GM21619 (cell line): ENCODE measurements around the gene MDN1.
"Not testable (repeated sequence)": the region's sequence is repeated elsewhere in the genome, so short reads cannot be mapped to it uniquely, and the experiment has no call there.

ENCODE experiments used
- ATAC-seq: cut with Tn5 transposase; IDR thresholded peaks from one replicate; pipeline ENCODE4 v1.9.1; 2021; ENCODE audit not compliant: unreplicated experiment

MDN1 gene

GRCh38 chr6:89819336-89820130 lies at the start of gene MDN1:
Gene MDN1, minus strand, starts transcription at chr6:89819794. Its CDS starts 187 bp downstream, at chr6:89819607.
- peak; percentile 94 for ATAC-seq

GRCh38 chr6:89866024-89866678 lies 46.6 kb upstream of the MDN1 start:
- no peak for ATAC-seq

GRCh38 chr6:89862698-89863097 lies 43.1 kb upstream of the MDN1 start:
- ATAC-seq = peak; percentile 10

GRCh38 chr6:89862273-89862672 lies 42.7 kb upstream of the MDN1 start:
- ATAC-seq = peak; percentile 79

GRCh38 chr6:89859744-89860143 lies 40.1 kb upstream of the MDN1 start:
- peak; percentile 51 for ATAC-seq

- no peak for ATAC-seq
These were observed 38.4 kb upstream of the MDN1 start for GRCh38 chr6:89858041-89858440.

- ATAC-seq = no peak
These were observed 33.5 kb upstream of the MDN1 start for GRCh38 chr6:89853068-89853467.

- not testable (repeated sequence) for ATAC-seq
These were observed 27.9 kb upstream of the MDN1 start for GRCh38 chr6:89847513-89847912.

- ATAC-seq = no peak
These were observed 23.5 kb upstream of the MDN1 start for GRCh38 chr6:89843070-89843469.

GRCh38 chr6:89842228-89842627 lies 22.6 kb upstream of the MDN1 start:
- no peak for ATAC-seq

GRCh38 chr6:89840538-89840937 lies 20.9 kb upstream of the MDN1 start:
- no peak for ATAC-seq

- no peak for ATAC-seq
These were observed 17.1 kb upstream of the MDN1 start for GRCh38 chr6:89836639-89837222.

- peak; percentile 98 for ATAC-seq
These were observed 15.5 kb upstream of the MDN1 start for GRCh38 chr6:89834884-89835792.

GRCh38 chr6:89830170-89830809 lies 10.7 kb upstream of the MDN1 start:
- no peak for ATAC-seq

GRCh38 chr6:89829472-89830169 lies 10.0 kb upstream of the MDN1 start, which contains the start of gene CASP8AP2:
Gene CASP8AP2, plus strand, starts transcription at chr6:89829880.
- peak; percentile 98 for ATAC-seq

- peak; percentile 27 for ATAC-seq
These were observed 9.4 kb upstream of the MDN1 start for GRCh38 chr6:89828988-89829471.

- not testable (repeated sequence) for ATAC-seq
These were observed 8.9 kb upstream of the MDN1 start for GRCh38 chr6:89828475-89828987.

- ATAC-seq = no peak
These were observed 6.5 kb upstream of the MDN1 start for GRCh38 chr6:89826029-89826528.

- peak; percentile 21 for ATAC-seq
These were observed 638 bp downstream of the MDN1 start for GRCh38 chr6:89818977-89819335.
